GM21528 (cell line): Measurements from ENCODE around the gene ATP2A1.
A peak's percentile ranks its signal among the peaks of the same experiment; 100 is the strongest.
"Not testable (repeated sequence)": the region's sequence is repeated elsewhere in the genome, so short reads cannot be mapped to it uniquely, and the experiment has no call there.

ENCODE experiments used
- ATAC-seq: cut with Tn5 transposase; IDR thresholded peaks from one replicate; pipeline ENCODE4 v1.9.1; 2021; ENCODE audit warnings: mild to moderate bottlenecking, moderate library complexity; ENCODE audit not compliant: unreplicated experiment, low FRiP score

Gene ATP2A1

GRCh38 chr16:28932339-28933141, 54.3 kb downstream of the ATP2A1 start:
- ATAC-seq: no peak

DNA sequence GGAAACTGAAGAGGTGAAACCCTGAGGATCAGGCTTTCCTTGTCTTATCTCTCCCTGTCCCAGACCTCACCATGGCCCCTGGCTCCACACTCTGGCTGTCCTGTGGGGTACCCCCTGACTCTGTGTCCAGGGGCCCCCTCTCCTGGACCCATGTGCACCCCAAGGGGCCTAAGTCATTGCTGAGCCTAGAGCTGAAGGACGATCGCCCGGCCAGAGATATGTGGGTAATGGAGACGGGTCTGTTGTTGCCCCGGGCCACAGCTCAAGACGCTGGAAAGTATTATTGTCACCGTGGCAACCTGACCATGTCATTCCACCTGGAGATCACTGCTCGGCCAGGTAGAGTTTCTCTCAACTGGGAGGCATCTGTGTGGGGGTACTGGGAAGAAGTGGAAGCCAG, 54.9 kb downstream of the ATP2A1 start:
- no peak for ATAC-seq

- ATAC-seq: no peak
Observed at GRCh38 chr16:28935346-28935745, 57.1 kb downstream of the ATP2A1 start.

GRCh38 chr16:28935924-28936783, 57.9 kb downstream of the ATP2A1 start:
- ATAC-seq: no peak

DNA sequence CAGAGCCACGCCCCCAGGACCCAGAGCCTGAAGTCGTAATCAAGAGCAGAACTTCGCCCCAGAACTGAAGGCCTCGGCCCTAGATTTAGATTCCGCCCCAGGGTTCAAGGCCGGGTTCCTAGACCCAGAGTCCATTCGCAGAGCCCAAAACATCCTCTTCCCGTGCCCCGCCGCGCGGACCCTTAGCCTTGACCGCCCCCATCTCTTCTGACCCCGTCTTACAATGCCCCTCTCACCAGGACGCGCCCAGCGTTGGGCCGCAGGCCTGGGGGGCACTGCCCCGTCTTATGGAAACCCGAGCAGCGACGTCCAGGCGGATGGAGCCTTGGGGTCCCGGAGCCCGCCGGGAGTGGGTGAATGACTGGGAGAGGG, 58.5 kb downstream of the ATP2A1 start:
- no peak for ATAC-seq

GRCh38 chr16:28937222-28937876, 59.1 kb downstream of the ATP2A1 start:
- ATAC-seq: no peak

DNA sequence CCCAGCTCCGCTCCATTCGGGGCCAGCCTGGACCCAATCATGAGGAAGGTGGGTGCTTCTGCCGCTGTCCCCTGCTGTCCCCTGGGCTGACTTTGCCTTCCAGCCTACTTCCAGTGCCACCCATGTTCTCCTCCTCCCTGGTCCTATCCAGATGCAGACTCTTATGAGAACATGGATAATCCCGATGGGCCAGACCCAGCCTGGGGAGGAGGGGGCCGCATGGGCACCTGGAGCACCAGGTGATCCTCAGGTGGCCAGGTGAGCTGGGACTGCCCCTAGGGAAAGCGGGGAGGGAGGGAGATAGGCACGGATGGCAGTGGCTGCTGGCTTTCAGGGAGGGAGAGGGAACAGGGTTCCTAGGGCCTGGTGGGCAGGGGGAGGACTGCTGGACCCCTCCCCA, 60.4 kb downstream of the ATP2A1 start:
- ATAC-seq: no peak

- ATAC-seq: not testable (repeated sequence)
Observed at GRCh38 chr16:28939825-28940224, 61.5 kb downstream of the ATP2A1 start.

GRCh38 chr16:28943281-28943680, 65.0 kb downstream of the ATP2A1 start:
- ATAC-seq: no peak

DNA sequence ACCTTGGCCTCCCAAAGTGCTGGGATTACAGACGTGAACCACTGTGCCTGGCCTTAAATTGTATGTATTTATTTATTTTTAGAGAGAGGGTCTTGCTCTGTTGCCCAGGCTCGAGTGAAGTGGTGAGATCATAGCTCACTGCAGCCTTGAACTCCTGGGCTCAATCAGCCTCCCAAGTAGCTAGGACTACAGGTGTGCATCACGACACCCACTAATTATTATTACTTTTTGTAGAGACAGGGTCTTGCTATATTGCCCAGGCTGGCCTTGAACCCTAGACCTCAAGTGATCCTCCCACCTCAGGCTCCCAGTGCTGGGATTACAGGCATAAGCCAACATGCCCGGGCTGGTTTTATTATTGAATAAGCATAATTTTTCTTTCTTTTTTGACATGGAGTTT, 68.4 kb downstream of the ATP2A1 start:
- no peak for ATAC-seq

- ATAC-seq: peak; percentile 95
Observed at GRCh38 chr16:28950648-28951409, 72.5 kb downstream of the ATP2A1 start, which contains the start of gene NFATC2IP. Gene NFATC2IP, plus strand, starts transcription at chr16:28950937. Its CDS starts 75 bp downstream, at chr16:28951012.

DNA sequence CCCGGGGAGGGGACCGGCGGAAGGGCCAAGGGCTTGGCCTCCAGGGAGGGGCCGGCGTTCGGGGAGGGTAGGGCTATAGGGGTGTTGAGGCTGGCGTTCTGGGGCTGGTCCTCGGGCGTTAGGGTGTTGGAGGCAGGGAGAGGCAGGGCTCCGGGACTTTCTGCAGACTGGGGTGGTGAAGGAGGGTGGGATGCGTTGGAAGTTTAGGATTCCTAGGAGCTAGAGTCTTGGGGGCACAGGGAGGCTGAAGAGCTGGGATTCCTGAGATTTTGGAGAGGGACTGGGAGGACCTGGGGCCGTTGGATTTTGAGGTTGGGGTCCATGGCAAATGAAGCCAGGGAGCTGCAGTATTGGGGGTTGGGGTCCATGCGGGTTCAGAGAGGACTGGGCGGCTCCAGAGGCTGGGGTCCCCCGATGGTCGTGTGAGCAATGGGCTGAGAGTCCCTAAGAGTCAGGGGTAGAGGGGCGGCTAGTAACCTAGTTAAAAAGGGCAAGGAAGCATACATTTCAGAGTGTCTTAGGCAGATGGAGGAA, 73.2 kb downstream of the ATP2A1 start:
- no peak for ATAC-seq
